Activated CD8-positive, alpha-beta T cell treated with anti-CD3 and anti-CD28 coated beads, Interleukin-2, amount 10 ng/mL, durations not matched to agents 7 days and 5 days (primary cell): ENCODE data around the gene STIM2. TPM values are rescaled to one million over a fixed set of nuclear protein-coding genes. Genes with fewer than 3 reads are reported as not detected.
A peak's percentile ranks its signal among the peaks of the same experiment; 100 is the strongest.
"Not testable (repeated sequence)": the region's sequence is repeated elsewhere in the genome, so short reads cannot be mapped to it uniquely, and the experiment has no call there.

Experiments
- ATAC-seq: fragments of 150-1000 bp; cut with Tn5 transposase; one replicate; pipeline ENCODE4 v1.10.0; 2021; ENCODE audit warnings: moderate library complexity
- CTCF ChIA-PET: fragments of 350-600 bp; sonication (Branson Sonifier 250); formaldehyde crosslinking; loops from one replicate; lab custom pipeline; 2021; ENCODE audit warnings: antibody characterized with exemption; lab: Charles Lee
- POLR2A ChIA-PET: fragments of 350-600 bp; sonication (Branson Sonifier 250); formaldehyde crosslinking; loops from one replicate; lab custom pipeline; 2021; ENCODE audit warnings: antibody characterized with exemption; lab: Charles Lee
- DNase-seq: peaks from one replicate; pipeline ENCODE4 v3.0.0-alpha.2; 2020
- H3K27ac Mint-ChIP-seq: one replicate; pipeline ENCODE4 v1.8.0; 2021; ENCODE audit warnings: mild to moderate bottlenecking, mixed read lengths
- H3K27me3 Mint-ChIP-seq: one replicate; pipeline ENCODE4 v1.8.0; 2021; ENCODE audit warnings: low read depth, mixed read lengths
- H3K36me3 Mint-ChIP-seq: one replicate; pipeline ENCODE4 v1.8.0; 2021; ENCODE audit warnings: low read depth, mixed read lengths
- H3K4me1 Mint-ChIP-seq: one replicate; pipeline ENCODE4 v1.8.0; 2021; ENCODE audit warnings: low read depth, mixed read lengths
- H3K4me3 Mint-ChIP-seq: one replicate; pipeline ENCODE4 v1.8.0; 2021; ENCODE audit warnings: mild to moderate bottlenecking, mixed read lengths
- H3K9me3 Mint-ChIP-seq: one replicate; pipeline ENCODE4 v1.8.0; 2022; ENCODE audit warnings: mixed read lengths; ENCODE audit not compliant: insufficient read depth
- total RNA-seq, 2 experiments: library from RNA; stranded (reverse); gene quantifications; one replicate each; pipeline ENCODE4 v1.2.3, GENCODE V29; 2021

Gene STIM2
- total RNA-seq, 2 experiments from 2014 or later, result 52.3 to 53.3 TPM

GRCh38 chr4:26955241-26955640, 94.6 kb downstream of the STIM2 start:
- no peak overlapping the region for H3K4me3 Mint-ChIP-seq
- ChIA-PET POLR2A (no interaction called here), CTCF (no interaction called here)
- H3K4me1 Mint-ChIP-seq, result peaks cover 14% of the 10 kb centered on the region
- DNase-seq, result no peak
- peaks cover 7% of the 10 kb centered on the region for H3K9me3 Mint-ChIP-seq
- no peak overlapping the region for H3K27ac Mint-ChIP-seq
- no peak for ATAC-seq
- peaks cover 26% of the 10 kb centered on the region for H3K36me3 Mint-ChIP-seq
- no peaks in the 10 kb centered on the region for H3K27me3 Mint-ChIP-seq

DNA sequence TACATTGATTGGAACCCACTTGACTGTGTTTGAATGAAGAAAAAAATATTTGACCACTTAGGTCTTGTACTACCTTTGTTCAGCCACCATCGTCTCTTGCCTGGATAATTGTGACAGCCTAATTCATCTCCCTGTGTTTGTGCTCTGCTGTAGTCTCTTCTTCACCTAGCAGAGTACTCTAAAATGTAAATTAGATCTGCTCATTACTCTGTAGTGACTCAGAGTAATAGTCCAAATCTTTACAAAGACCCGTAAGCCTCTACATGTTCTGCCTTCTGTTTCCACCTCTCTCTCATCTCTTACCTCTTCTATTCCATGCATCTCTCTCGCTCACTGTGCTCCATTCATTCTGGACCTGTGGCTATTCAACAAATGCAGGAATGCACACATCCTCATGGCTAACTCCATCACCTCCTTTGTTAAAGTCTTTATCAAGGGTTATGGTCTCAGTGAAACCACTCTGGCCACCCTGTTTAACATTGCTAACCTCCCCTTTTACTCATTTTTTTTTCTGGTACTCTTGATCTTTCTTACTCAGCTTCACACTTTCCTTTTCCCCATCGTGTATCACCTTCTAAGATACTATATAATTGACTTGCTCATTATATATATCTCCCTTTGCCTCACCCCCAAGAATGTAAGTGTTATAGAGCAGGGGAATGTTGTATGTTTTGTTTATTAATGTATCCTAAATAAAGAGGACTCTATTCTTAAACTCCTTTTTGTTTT, 98.4 kb downstream of the STIM2 start:
- ChIA-PET CTCF (interaction anchor here (0.9 kb wide), 1 partner anchor 42 kb away, joined by 3 read pairs; no protein-coding TSS in a partner anchor), POLR2A (no interaction called here)
- Mint-ChIP-seq H3K27me3 (no peaks in the 10 kb centered on the region), H3K36me3 (peaks cover 22% of the 10 kb centered on the region), H3K4me3 (no peak overlapping the region), H3K27ac (peak overlapping the region; percentile 36), H3K9me3 (no peaks in the 10 kb centered on the region), H3K4me1 (peaks cover 17% of the 10 kb centered on the region)
- ATAC-seq (peak; percentile 30), DNase-seq (no peak)

DNA sequence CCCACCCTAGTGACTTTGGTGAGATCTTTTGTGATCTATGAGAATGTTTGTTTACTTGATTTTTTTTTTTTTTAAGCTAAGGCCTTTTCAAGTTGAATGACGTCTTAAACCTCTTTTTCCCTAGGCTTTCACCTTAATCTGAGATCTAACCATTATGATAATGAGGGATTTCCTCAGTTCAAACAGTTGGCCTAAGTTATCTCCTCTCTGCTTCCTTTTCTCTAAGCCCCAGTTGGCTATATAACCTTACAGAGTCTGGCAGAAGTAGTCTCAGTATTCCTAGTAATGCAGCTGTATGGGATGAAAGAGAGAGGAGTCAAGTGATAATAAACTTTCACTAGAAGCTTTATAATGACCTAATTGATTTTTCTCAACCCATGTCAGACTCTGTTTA, 99.0 kb downstream of the STIM2 start:
- ChIA-PET CTCF (interaction anchor here (0.9 kb wide), 1 partner anchor 41 kb away, joined by 3 read pairs; no protein-coding TSS in a partner anchor), POLR2A (no interaction called here)
- DNase-seq (no peak), ATAC-seq (peak; percentile 36)
- Mint-ChIP-seq H3K27ac (peak overlapping the region; percentile 36), H3K4me1 (peaks cover 17% of the 10 kb centered on the region), H3K36me3 (peaks cover 22% of the 10 kb centered on the region), H3K9me3 (no peaks in the 10 kb centered on the region), H3K4me3 (no peak overlapping the region), H3K27me3 (no peaks in the 10 kb centered on the region)

GRCh38 chr4:26962720-26963119, 102.1 kb downstream of the STIM2 start:
- peaks cover 26% of the 10 kb centered on the region for H3K36me3 Mint-ChIP-seq
- ATAC-seq (no peak), DNase-seq (no peak)
- POLR2A ChIA-PET, result no interaction called here
- peaks cover 17% of the 10 kb centered on the region for H3K4me1 Mint-ChIP-seq
- no peak overlapping the region for H3K4me3 Mint-ChIP-seq
- no peaks in the 10 kb centered on the region for H3K27me3 Mint-ChIP-seq
- CTCF ChIA-PET, result no interaction called here
- H3K27ac Mint-ChIP-seq, result no peak overlapping the region
- no peaks in the 10 kb centered on the region for H3K9me3 Mint-ChIP-seq

DNA sequence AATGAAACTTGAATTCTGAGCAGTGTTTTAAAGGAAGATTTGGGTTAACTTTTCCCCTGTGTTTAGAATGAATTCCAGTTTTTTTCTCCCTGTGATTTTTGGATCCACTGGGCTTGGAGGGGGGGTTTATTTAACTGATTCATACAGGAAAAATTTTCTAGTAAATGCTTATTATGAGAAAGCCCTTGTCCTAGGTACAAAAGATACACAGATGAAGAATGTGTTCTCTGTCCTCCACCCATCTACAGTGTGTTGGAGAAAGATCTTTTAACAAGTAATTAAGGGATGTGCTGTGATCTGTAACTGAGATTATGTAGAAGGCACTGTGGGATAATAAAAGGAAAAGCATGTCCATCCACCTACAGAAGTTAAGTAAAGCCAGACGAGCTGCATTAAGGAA, 103.9 kb downstream of the STIM2 start:
- Mint-ChIP-seq H3K36me3 (peaks cover 27% of the 10 kb centered on the region), H3K27ac (no peak overlapping the region), H3K27me3 (no peaks in the 10 kb centered on the region), H3K9me3 (no peaks in the 10 kb centered on the region), H3K4me3 (no peak overlapping the region), H3K4me1 (peaks cover 8% of the 10 kb centered on the region)
- CTCF ChIA-PET, result no interaction called here
- no peak for ATAC-seq
- POLR2A ChIA-PET, result interaction anchor here (1.0 kb wide), 1 partner anchor 104 kb away, joined by 3 read pairs; the partner anchor contains the start of gene STIM2
- no peak for DNase-seq

DNA sequence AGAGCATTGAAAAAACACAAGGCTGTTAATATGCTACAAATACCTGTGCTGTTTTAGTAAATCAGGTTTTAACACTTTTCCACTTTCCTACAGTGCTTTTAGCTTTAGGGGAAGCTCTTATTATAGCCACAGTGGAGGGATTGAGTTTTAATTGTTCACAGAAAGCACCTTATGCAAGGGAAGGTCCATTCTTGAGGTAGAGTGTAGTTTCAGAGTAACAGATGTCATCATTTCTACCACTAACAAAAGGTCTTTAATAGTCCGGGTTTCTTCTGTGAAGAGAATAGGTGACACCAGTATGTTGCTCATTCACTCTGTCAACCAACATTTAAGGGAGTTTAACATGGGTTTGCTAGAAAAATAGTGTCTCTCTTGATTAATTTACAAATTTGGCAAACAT, 104.4 kb downstream of the STIM2 start:
- Mint-ChIP-seq H3K9me3 (no peaks in the 10 kb centered on the region), H3K4me1 (peaks cover 4% of the 10 kb centered on the region), H3K27ac (no peak overlapping the region), H3K4me3 (no peak overlapping the region), H3K27me3 (no peaks in the 10 kb centered on the region), H3K36me3 (peaks cover 24% of the 10 kb centered on the region)
- DNase-seq (no peak), ATAC-seq (no peak)
- ChIA-PET POLR2A (interaction anchor here (1.0 kb wide), 1 partner anchor 104 kb away, joined by 3 read pairs; the partner anchor contains the start of gene STIM2), CTCF (no interaction called here)

GRCh38 chr4:26975464-26976181, 115.0 kb downstream of the STIM2 start:
- H3K4me1 Mint-ChIP-seq, result peaks cover 32% of the 10 kb centered on the region
- H3K27me3 Mint-ChIP-seq, H3K4me3 Mint-ChIP-seq, H3K9me3 Mint-ChIP-seq, DNase-seq, ATAC-seq, H3K27ac Mint-ChIP-seq, CTCF ChIA-PET: not testable (repeated sequence)
- peaks cover 45% of the 10 kb centered on the region for H3K36me3 Mint-ChIP-seq
- POLR2A ChIA-PET, result interaction anchor here (0.6 kb wide), 1 partner anchor 110 kb away, joined by 3 read pairs; no protein-coding TSS in a partner anchor

- H3K4me1 Mint-ChIP-seq, result peaks cover 27% of the 10 kb centered on the region
- no peaks in the 10 kb centered on the region for H3K27me3 Mint-ChIP-seq
- H3K4me3 Mint-ChIP-seq, result no peak overlapping the region
- DNase-seq, result no peak
- H3K27ac Mint-ChIP-seq, result no peak overlapping the region
- ATAC-seq, result no peak
- H3K9me3 Mint-ChIP-seq, result no peaks in the 10 kb centered on the region
- ChIA-PET POLR2A (no interaction called here), CTCF (no interaction called here)
- peaks cover 24% of the 10 kb centered on the region for H3K36me3 Mint-ChIP-seq
Observed at GRCh38 chr4:26978387-26979053, 117.9 kb downstream of the STIM2 start.

DNA sequence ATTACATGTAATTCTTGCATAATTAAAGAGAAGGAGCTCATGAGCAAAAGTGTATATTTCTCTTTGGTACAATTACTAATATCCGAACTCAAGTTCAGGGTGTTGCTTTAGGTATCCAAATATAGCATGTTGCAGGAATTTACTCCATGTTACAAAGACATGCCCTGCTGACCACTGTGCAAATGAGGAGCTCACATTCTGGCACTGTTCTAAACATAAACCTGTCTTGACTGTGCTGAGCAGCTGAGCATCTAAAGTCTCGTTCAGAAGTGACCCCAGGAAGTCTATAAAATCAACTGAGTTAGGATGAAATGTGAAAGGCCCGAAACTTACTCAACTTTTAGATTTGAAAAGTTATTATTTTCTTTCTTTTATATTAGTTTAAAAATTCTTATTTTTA, 124.3 kb downstream of the STIM2 start:
- H3K27me3 Mint-ChIP-seq, result no peaks in the 10 kb centered on the region
- CTCF ChIA-PET, result interaction anchor here (1.3 kb wide), 1 partner anchor 127 kb away, joined by 4 read pairs; no protein-coding TSS in a partner anchor

DNA sequence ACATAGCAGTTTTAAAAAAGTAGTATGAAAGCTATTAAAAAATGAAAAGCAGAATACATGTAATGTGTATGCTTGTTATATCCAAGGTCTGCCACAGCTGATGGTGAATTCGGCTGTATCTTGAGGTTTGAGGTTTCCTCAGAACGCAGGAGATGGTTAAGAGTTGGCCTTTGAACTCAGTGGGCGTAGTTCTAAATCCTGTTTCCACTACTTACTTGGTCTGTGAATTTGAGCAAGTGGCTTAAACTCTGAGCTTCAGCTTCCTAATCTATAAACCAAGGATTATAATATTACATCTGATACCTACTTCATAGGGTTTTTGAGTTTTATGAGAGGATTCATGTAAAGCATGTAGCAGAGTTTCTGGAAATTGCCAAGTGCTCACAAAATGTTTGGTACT, 125.2 kb downstream of the STIM2 start:
- no peak overlapping the region for H3K27ac Mint-ChIP-seq
- ATAC-seq (peak; percentile 98), DNase-seq (peak; percentile 72)
- H3K9me3 Mint-ChIP-seq, result peaks cover 4% of the 10 kb centered on the region
- ChIA-PET POLR2A (interaction anchor here (2.2 kb wide), 1 partner anchor 125 kb away, joined by 13 read pairs; the partner anchor contains the start of gene STIM2), CTCF (interaction anchor here (1.9 kb wide), 1 partner anchor 24 kb away, joined by 5 read pairs; no protein-coding TSS in a partner anchor)
- H3K4me3 Mint-ChIP-seq, result peak overlapping the region; percentile 40
- no peaks in the 10 kb centered on the region for H3K27me3 Mint-ChIP-seq
- H3K36me3 Mint-ChIP-seq, result peaks cover 33% of the 10 kb centered on the region
- H3K4me1 Mint-ChIP-seq, result peaks cover 28% of the 10 kb centered on the region

More for the DNA sequence above, 124.3 kb downstream of the STIM2 start:
- Mint-ChIP-seq H3K27ac (no peak overlapping the region), H3K4me3 (no peak overlapping the region), H3K36me3 (peaks cover 24% of the 10 kb centered on the region), H3K9me3 (no peaks in the 10 kb centered on the region), H3K4me1 (peaks cover 25% of the 10 kb centered on the region)
- DNase-seq (no peak), ATAC-seq (no peak)
- POLR2A ChIA-PET, result interaction anchor here (2.2 kb wide), 1 partner anchor 124 kb away, joined by 13 read pairs; the partner anchor contains the start of gene STIM2

- ChIA-PET POLR2A (no interaction called here), CTCF (interaction anchor here (1.4 to 1.9 kb wide), 2 partner anchors 9 to 23 kb away, joined by 3 to 5 read pairs; no protein-coding TSS in a partner anchor)
- peaks cover 30% of the 10 kb centered on the region for H3K4me1 Mint-ChIP-seq
- DNase-seq, result no peak
- no peaks in the 10 kb centered on the region for H3K27me3 Mint-ChIP-seq
- peaks cover 38% of the 10 kb centered on the region for H3K36me3 Mint-ChIP-seq
- no peak overlapping the region for H3K27ac Mint-ChIP-seq
- no peak for ATAC-seq
- peaks cover 8% of the 10 kb centered on the region for H3K9me3 Mint-ChIP-seq
- H3K4me3 Mint-ChIP-seq, result no peak overlapping the region
Observed at GRCh38 chr4:26987191-26987590, 126.5 kb downstream of the STIM2 start.
